Measurements from ENCODE around the gene PDIA3. TPM values are rescaled to one million over a fixed set of nuclear protein-coding genes. Genes with fewer than 3 reads are reported as not detected.
"Not testable (repeated sequence)": the region's sequence is repeated elsewhere in the genome, so short reads cannot be mapped to it uniquely, and the experiment has no call there.

Gene PDIA3
- polyA plus RNA-seq, 3 donors from 2014 or later = 394 to 690 (median 654) TPM

GRCh38 chr15:43792761-43793476, 46.7 kb downstream of the PDIA3 start:
- Mint-ChIP-seq H3K27ac (peak overlapping the region; percentile 98 to 99 (median 98)), H3K36me3 (peaks cover 6 to 16% (median 10%) of the 10 kb centered on the region in 3 donors), H3K4me1 (peaks cover 50 to 53% of the 10 kb centered on the region in 2 donors), H3K9me3 (no peaks in the 10 kb centered on the region), H3K27me3 (ENCODE audit: low read depth in 3 of 3) (peaks cover 9 to 22% (median 13%) of the 10 kb centered on the region in 3 donors), H3K4me3 (peak overlapping the region; percentile 97 to 99 (median 98))
- DNase-seq = peak; percentile 23 to 30 (median 27)

GRCh38 chr15:43793647-43794046, 47.4 kb downstream of the PDIA3 start:
- peaks cover 9 to 22% (median 13%) of the 10 kb centered on the region in 3 donors for H3K27me3 Mint-ChIP-seq (ENCODE audit: low read depth in 3 of 3)
- H3K4me1 Mint-ChIP-seq = peaks cover 54 to 59% of the 10 kb centered on the region in 2 donors
- H3K36me3 Mint-ChIP-seq = peaks cover 10 to 20% (median 15%) of the 10 kb centered on the region in 3 donors
- peak overlapping the region; percentile 97 to 99 (median 98) for H3K4me3 Mint-ChIP-seq
- no peak for DNase-seq
- H3K9me3 Mint-ChIP-seq = no peaks in the 10 kb centered on the region
- H3K27ac Mint-ChIP-seq = peak overlapping the region; percentile 98 to 99 (median 98)

- Mint-ChIP-seq H3K4me3 (peak overlapping the region; percentile 97 to 99 (median 98)), H3K4me1 (peaks cover 61 to 65% of the 10 kb centered on the region in 2 donors), H3K27me3 (ENCODE audit: low read depth in 3 of 3) (peaks cover 9 to 24% (median 13%) of the 10 kb centered on the region in 3 donors)
Observed at GRCh38 chr15:43794269-43795037, 48.2 kb downstream of the PDIA3 start.

GRCh38 chr15:43795197-43795596, 49.0 kb downstream of the PDIA3 start:
- Mint-ChIP-seq H3K4me3 (no peak overlapping the region), H3K36me3 (peaks cover 10 to 21% (median 17%) of the 10 kb centered on the region in 3 donors), H3K4me1 (peaks cover 67 to 73% of the 10 kb centered on the region in 2 donors)

More at GRCh38 chr15:43794269-43795037, 48.2 kb downstream of the PDIA3 start:
- DNase-seq = no peak
- Mint-ChIP-seq H3K9me3 (no peaks in the 10 kb centered on the region), H3K36me3 (peaks cover 10 to 20% (median 15%) of the 10 kb centered on the region in 3 donors), H3K27ac (peak overlapping the region; percentile 98 to 99 (median 98))

GRCh38 chr15:43795997-43796396, 49.8 kb downstream of the PDIA3 start:
- Mint-ChIP-seq H3K36me3 (peaks cover 15 to 26% (median 22%) of the 10 kb centered on the region in 3 donors), H3K27ac (peak overlapping the region in 5 of 6 donors; percentile 5 to 99 (median 71)), H3K4me3 (no peak overlapping the region), H3K9me3 (no peaks in the 10 kb centered on the region), H3K27me3 (ENCODE audit: low read depth in 3 of 3) (peaks cover 9 to 31% (median 17%) of the 10 kb centered on the region in 3 donors), H3K4me1 (peaks cover 75 to 81% of the 10 kb centered on the region in 2 donors)
- no peak for DNase-seq

More at GRCh38 chr15:43795197-43795596, 49.0 kb downstream of the PDIA3 start:
- no peak for DNase-seq
- Mint-ChIP-seq H3K9me3 (no peaks in the 10 kb centered on the region), H3K27ac (peak overlapping the region; percentile 66 to 99 (median 98)), H3K27me3 (ENCODE audit: low read depth in 3 of 3) (peaks cover 9 to 24% (median 14%) of the 10 kb centered on the region in 3 donors)

- Mint-ChIP-seq H3K4me3 (no peak overlapping the region), H3K27ac (peak overlapping the region in 5 of 6 donors; percentile 4 to 71 (median 21)), H3K27me3 (ENCODE audit: low read depth in 3 of 3) (peaks cover 9 to 32% (median 17%) of the 10 kb centered on the region in 3 donors), H3K36me3 (peaks cover 15 to 26% (median 22%) of the 10 kb centered on the region in 3 donors), H3K9me3 (no peaks in the 10 kb centered on the region), H3K4me1 (peaks cover 78 to 83% of the 10 kb centered on the region in 2 donors)
- no peak for DNase-seq
Observed at GRCh38 chr15:43796566-43796965, 50.3 kb downstream of the PDIA3 start.

GRCh38 chr15:43799209-43799944, 53.1 kb downstream of the PDIA3 start:
- Mint-ChIP-seq H3K4me3 (peak overlapping the region in 4 of 5 donors; percentile 5 to 100 (median 86)), H3K27ac (peak overlapping the region; percentile 97 to 100 (median 99)), H3K36me3 (peaks cover 10 to 16% (median 16%) of the 10 kb centered on the region in 3 donors), H3K4me1 (peaks cover 53 to 64% of the 10 kb centered on the region in 2 donors), H3K27me3 (ENCODE audit: low read depth in 3 of 3) (peaks cover 0 to 14% (median 8%) of the 10 kb centered on the region in 3 donors), H3K9me3 (no peaks in the 10 kb centered on the region)
- DNase-seq = no peak

GRCh38 chr15:43799945-43800285, 53.7 kb downstream of the PDIA3 start, which contains the start of gene SERINC4:
SERINC4 (minus strand) TSS chr15:43800220; CDS start chr15:43799986, 234 bp downstream.
- Mint-ChIP-seq H3K27ac (peak within 1 kb of the TSS; percentile 97 to 100 (median 99)), H3K27me3 (ENCODE audit: low read depth in 3 of 3) (peaks cover 0 to 11% (median 8%) of the 10 kb centered on the region in 3 donors), H3K36me3 (peaks cover 10 to 17% (median 15%) of the 10 kb centered on the region in 3 donors), H3K9me3 (no peaks in the 10 kb centered on the region), H3K4me1 (peaks cover 48 to 59% of the 10 kb centered on the region in 2 donors), H3K4me3 (peak within 1 kb of the TSS; percentile 99 to 100 (median 100))
- no peak for DNase-seq

- DNase-seq = peak; percentile 89 to 90 (median 89)
- peak within 1 kb of the TSS; percentile 97 to 100 (median 99) for H3K27ac Mint-ChIP-seq
- H3K4me3 Mint-ChIP-seq = peak within 1 kb of the TSS; percentile 99 to 100 (median 100)
- H3K27me3 Mint-ChIP-seq (ENCODE audit: low read depth in 3 of 3) = peaks cover 0 to 11% (median 8%) of the 10 kb centered on the region in 3 donors
- H3K9me3 Mint-ChIP-seq = no peaks in the 10 kb centered on the region
- H3K36me3 Mint-ChIP-seq = peaks cover 11 to 23% (median 14%) of the 10 kb centered on the region in 3 donors
- peaks cover 43 to 53% of the 10 kb centered on the region in 2 donors for H3K4me1 Mint-ChIP-seq
Observed at GRCh38 chr15:43800286-43801141, 54.3 kb downstream of the PDIA3 start, which contains the start of gene HYPK. HYPK (plus strand) TSS chr15:43800599; CDS start chr15:43800623, 24 bp downstream.

- peak overlapping the region in 1 of 6 donors; percentile 28 for H3K27ac Mint-ChIP-seq
- peaks cover 14 to 35% (median 21%) of the 10 kb centered on the region in 3 donors for H3K36me3 Mint-ChIP-seq
- peaks cover 33 to 36% of the 10 kb centered on the region in 2 donors for H3K4me1 Mint-ChIP-seq
- peaks cover 0 to 11% (median 5%) of the 10 kb centered on the region in 3 donors for H3K27me3 Mint-ChIP-seq (ENCODE audit: low read depth in 3 of 3)
- H3K9me3 Mint-ChIP-seq, DNase-seq, H3K4me3 Mint-ChIP-seq: not testable (repeated sequence)
Observed at GRCh38 chr15:43802676-43803075, 56.4 kb downstream of the PDIA3 start.

GRCh38 chr15:43808435-43808950, 62.3 kb downstream of the PDIA3 start:
- no peak overlapping the region for H3K27ac Mint-ChIP-seq
- H3K4me3 Mint-ChIP-seq = no peak overlapping the region
- H3K36me3 Mint-ChIP-seq = peaks cover 19 to 53% (median 29%) of the 10 kb centered on the region in 3 donors
- H3K9me3 Mint-ChIP-seq = no peaks in the 10 kb centered on the region
- H3K27me3 Mint-ChIP-seq (ENCODE audit: low read depth in 3 of 3) = peaks cover 0 to 3% (median 0%) of the 10 kb centered on the region in 3 donors
- no peaks in the 10 kb centered on the region for H3K4me1 Mint-ChIP-seq
- no peak for DNase-seq

All from immature natural killer cell (primary cell).